Neural progenitor cell (in vitro differentiated cells): Measurements from ENCODE around the gene SLC16A12. TPM values are rescaled to one million over a fixed set of nuclear protein-coding genes. Genes with fewer than 3 reads are reported as not detected.

Experiments used
- DNase-seq: peaks from one replicate; pipeline ENCODE4 v3.0.0-alpha.2; 2016; ENCODE audit warnings: low spot score
- H2AFZ ChIP-seq: fragments of 200-600 bp; sonication (generic); replicated peaks from 2 replicates; pipeline ENCODE4 v1.6.1; 2016; ENCODE audit warnings: antibody characterized with exemption
- H3F3A ChIP-seq: fragments of 200-600 bp; sonication (generic); 2 replicates; pipeline ENCODE4 v1.6.1; 2016; ENCODE audit warnings: antibody characterized with exemption, low read depth
- H3K27ac ChIP-seq: fragments of 200-600 bp; sonication (generic); 2 replicates; pipeline ENCODE4 v1.5.1; 2016; ENCODE audit warnings: mild to moderate bottlenecking
- H3K27me3 ChIP-seq: fragments of 200-600 bp; sonication (generic); 2 replicates; pipeline ENCODE4 v1.6.1; 2016; ENCODE audit warnings: mild to moderate bottlenecking, moderate library complexity
- H3K36me3 ChIP-seq: fragments of 200-600 bp; sonication (generic); 2 replicates; pipeline ENCODE4 v1.5.1; 2016
- H3K4me1 ChIP-seq: fragments of 200-600 bp; sonication (generic); 2 replicates; pipeline ENCODE4 v1.6.1; 2016; ENCODE audit warnings: mixed run types
- H3K4me2 ChIP-seq: fragments of 200-600 bp; sonication (generic); 2 replicates; pipeline ENCODE4 v1.6.1; 2016
- H3K4me3 ChIP-seq: fragments of 200-600 bp; sonication (generic); 2 replicates; pipeline ENCODE4 v1.5.1; 2016
- H3K79me2 ChIP-seq: fragments of 200-600 bp; sonication (generic); 2 replicates; pipeline ENCODE4 v1.6.1; 2016; ENCODE audit warnings: low read depth
- H3K9ac ChIP-seq: fragments of 200-600 bp; sonication (generic); 2 replicates; pipeline ENCODE4 v1.6.1; 2016
- H3K9me3 ChIP-seq: fragments of 200-600 bp; sonication (generic); 2 replicates; pipeline ENCODE4 v1.5.1; 2016; ENCODE audit warnings: low read depth
- H4K20me1 ChIP-seq: fragments of 200-600 bp; sonication (generic); 2 replicates; pipeline ENCODE4 v1.6.1; 2016; ENCODE audit warnings: low read depth
- H3K27ac Mint-ChIP-seq: 3 replicates; pipeline ENCODE4 v1.8.0; 2021; ENCODE audit warnings: mixed read lengths
- H3K27me3 Mint-ChIP-seq: 2 replicates; pipeline ENCODE4 v1.8.0; 2022; ENCODE audit warnings: low read depth, mild to moderate bottlenecking, inconsistent platforms, moderate library complexity, mixed read lengths; ENCODE audit not compliant: insufficient read depth
- H3K36me3 Mint-ChIP-seq: 3 replicates; pipeline ENCODE4 v1.8.0; 2021; ENCODE audit warnings: mixed read lengths
- H3K4me1 Mint-ChIP-seq: 3 replicates; pipeline ENCODE4 v1.8.0; 2021; ENCODE audit warnings: mixed read lengths
- H3K4me3 Mint-ChIP-seq: 3 replicates; pipeline ENCODE4 v1.8.0; 2021; ENCODE audit warnings: mild to moderate bottlenecking, moderate library complexity, mixed read lengths
- H3K9me3 Mint-ChIP-seq: 3 replicates; pipeline ENCODE4 v1.8.0; 2020; ENCODE audit warnings: mixed read lengths
- EZH2 ChIP-seq: fragments of 200-600 bp; sonication (generic); IDR thresholded peaks from 2 replicates; pipeline ENCODE4 v1.6.1; 2017; ENCODE audit warnings: antibody characterized with exemption, mild to moderate bottlenecking, moderate library complexity
- EZH2phosphoT487 ChIP-seq: fragments of 200-600 bp; sonication (generic); IDR thresholded peaks from 2 replicates; pipeline ENCODE4 v1.6.1; 2017; ENCODE audit warnings: antibody characterized with exemption
- total RNA-seq: library from RNA; depleted of rRNA; stranded (reverse); fragments of >200 nt; gene quantifications from 2 replicates; pipeline ENCODE4 v1.2.3, GENCODE V29; 2015; ENCODE audit warnings: low replicate concordance
- TF ChIP-seq, protein P1 (sequence below): fragments of 200-600 bp; sonication (generic); IDR thresholded peaks from 2 replicates; pipeline ENCODE4 v1.5.1; 2017; ENCODE audit warnings: antibody characterized with exemption, mild to moderate bottlenecking

The SLC16A12 gene
- total RNA-seq, 1 donor from 2014 or later: not detected

- Histone ChIP-seq H2AFZ (no peak overlapping the region), H3K27ac (no peak overlapping the region), H3K9me3 (no peaks in the 10 kb centered on the region), H4K20me1 (no peaks in the 10 kb centered on the region), H3K4me3 (no peak overlapping the region), H3K36me3 (no peaks in the 10 kb centered on the region), H3F3A (no peaks in the 10 kb centered on the region), H3K27me3 (no peaks in the 10 kb centered on the region), H3K79me2 (no peaks in the 10 kb centered on the region), H3K4me2 (no peak overlapping the region), H3K9ac (no peak overlapping the region), H3K4me1 (no peaks in the 10 kb centered on the region)
- H3K9me3 Mint-ChIP-seq: peaks cover 6% of the 10 kb centered on the region
- no peak for TF ChIP-seq EZH2
- TF ChIP-seq, protein P1, sequence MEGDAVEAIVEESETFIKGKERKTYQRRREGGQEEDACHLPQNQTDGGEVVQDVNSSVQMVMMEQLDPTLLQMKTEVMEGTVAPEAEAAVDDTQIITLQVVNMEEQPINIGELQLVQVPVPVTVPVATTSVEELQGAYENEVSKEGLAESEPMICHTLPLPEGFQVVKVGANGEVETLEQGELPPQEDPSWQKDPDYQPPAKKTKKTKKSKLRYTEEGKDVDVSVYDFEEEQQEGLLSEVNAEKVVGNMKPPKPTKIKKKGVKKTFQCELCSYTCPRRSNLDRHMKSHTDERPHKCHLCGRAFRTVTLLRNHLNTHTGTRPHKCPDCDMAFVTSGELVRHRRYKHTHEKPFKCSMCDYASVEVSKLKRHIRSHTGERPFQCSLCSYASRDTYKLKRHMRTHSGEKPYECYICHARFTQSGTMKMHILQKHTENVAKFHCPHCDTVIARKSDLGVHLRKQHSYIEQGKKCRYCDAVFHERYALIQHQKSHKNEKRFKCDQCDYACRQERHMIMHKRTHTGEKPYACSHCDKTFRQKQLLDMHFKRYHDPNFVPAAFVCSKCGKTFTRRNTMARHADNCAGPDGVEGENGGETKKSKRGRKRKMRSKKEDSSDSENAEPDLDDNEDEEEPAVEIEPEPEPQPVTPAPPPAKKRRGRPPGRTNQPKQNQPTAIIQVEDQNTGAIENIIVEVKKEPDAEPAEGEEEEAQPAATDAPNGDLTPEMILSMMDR: no peak
- no peak for TF ChIP-seq EZH2phosphoT487
- no peak overlapping the region for H3K4me3 Mint-ChIP-seq
- no peak for DNase-seq
- H3K27me3 Mint-ChIP-seq: no peaks in the 10 kb centered on the region
- H3K4me1 Mint-ChIP-seq: no peaks in the 10 kb centered on the region
- peaks cover 4% of the 10 kb centered on the region for H3K36me3 Mint-ChIP-seq
- H3K27ac Mint-ChIP-seq: no peak overlapping the region
Observed at GRCh38 chr10:89574368-89574767, 39.0 kb upstream of the SLC16A12 start.

DNA sequence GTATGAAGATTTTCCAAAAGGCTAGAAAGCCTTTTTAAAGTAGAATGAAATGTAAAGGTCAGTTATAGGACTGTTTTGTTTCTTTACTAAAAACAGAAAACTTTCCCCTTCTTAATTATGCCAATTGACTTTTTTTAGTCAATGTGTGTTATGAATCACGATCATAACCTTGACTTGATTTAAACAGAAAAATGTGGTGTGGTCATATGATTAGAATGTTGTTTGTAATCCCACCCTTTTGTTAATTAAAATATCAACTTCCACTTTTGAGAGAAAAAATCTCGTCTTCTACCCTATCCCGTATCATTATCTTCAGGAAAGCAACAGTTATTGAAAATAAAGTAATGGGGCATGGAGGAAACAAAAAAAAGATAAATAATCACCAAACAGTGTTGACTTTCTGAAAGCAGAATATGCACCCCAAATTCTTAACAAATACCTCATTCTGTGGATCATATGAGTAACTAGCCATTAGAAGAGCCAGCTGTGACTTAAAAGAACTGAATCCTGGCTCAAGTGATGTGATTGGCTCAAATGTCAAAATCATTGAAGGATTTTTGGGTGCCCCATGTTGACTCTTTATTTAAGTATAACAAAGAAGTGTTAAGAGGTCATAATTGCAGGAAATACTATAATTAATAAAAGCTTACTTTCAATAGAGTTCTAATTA, 32.3 kb upstream of the SLC16A12 start:
- Histone ChIP-seq H2AFZ (no peak overlapping the region), H3K36me3 (no peaks in the 10 kb centered on the region), H3K4me1 (no peaks in the 10 kb centered on the region), H3K9me3 (no peaks in the 10 kb centered on the region), H3K9ac (no peak overlapping the region), H3K4me3 (no peak overlapping the region), H3K79me2 (no peaks in the 10 kb centered on the region), H3K4me2 (no peak overlapping the region), H3K27ac (no peak overlapping the region), H3F3A (no peaks in the 10 kb centered on the region), H4K20me1 (no peaks in the 10 kb centered on the region), H3K27me3 (no peaks in the 10 kb centered on the region)
- TF ChIP-seq EZH2: no peak
- TF ChIP-seq, protein P1: no peak
- TF ChIP-seq EZH2phosphoT487: no peak
- H3K9me3 Mint-ChIP-seq: no peaks in the 10 kb centered on the region
- no peak overlapping the region for H3K27ac Mint-ChIP-seq
- no peaks in the 10 kb centered on the region for H3K27me3 Mint-ChIP-seq
- DNase-seq: no peak
- H3K36me3 Mint-ChIP-seq: no peaks in the 10 kb centered on the region
- H3K4me3 Mint-ChIP-seq: no peak overlapping the region
- H3K4me1 Mint-ChIP-seq: no peaks in the 10 kb centered on the region

- no peaks in the 10 kb centered on the region for H3K27me3 Mint-ChIP-seq
- DNase-seq: no peak
- H4K20me1 ChIP-seq: no peaks in the 10 kb centered on the region
- H3K9me3 Mint-ChIP-seq: no peaks in the 10 kb centered on the region
- H3K36me3 ChIP-seq: no peaks in the 10 kb centered on the region
- H3F3A ChIP-seq: no peaks in the 10 kb centered on the region
- no peaks in the 10 kb centered on the region for H3K4me1 Mint-ChIP-seq
- no peak overlapping the region for H3K4me3 Mint-ChIP-seq
- H3K79me2 ChIP-seq: no peaks in the 10 kb centered on the region
- no peaks in the 10 kb centered on the region for H3K9me3 ChIP-seq
- no peak overlapping the region for H3K27ac ChIP-seq
- H3K4me1 ChIP-seq: no peaks in the 10 kb centered on the region
- H3K36me3 Mint-ChIP-seq: no peaks in the 10 kb centered on the region
- H3K27ac Mint-ChIP-seq: no peak overlapping the region
- no peaks in the 10 kb centered on the region for H3K27me3 ChIP-seq
- no peak for TF ChIP-seq EZH2phosphoT487
- TF ChIP-seq, protein P1: no peak
- TF ChIP-seq EZH2: no peak
- H3K4me2 ChIP-seq: no peak overlapping the region
- no peak overlapping the region for H3K9ac ChIP-seq
- H2AFZ ChIP-seq: no peak overlapping the region
- no peak overlapping the region for H3K4me3 ChIP-seq
Observed at GRCh38 chr10:89566992-89567391, 31.6 kb upstream of the SLC16A12 start.
